ENCODE results near the gene RETREG2. TPM values are rescaled to one million over a fixed set of nuclear protein-coding genes. Genes with fewer than 3 reads are reported as not detected.

RETREG2 gene
- total and polyA plus RNA-seq, 4 donors, result 21.7 to 42.8 (median 37.7) TPM

DNA sequence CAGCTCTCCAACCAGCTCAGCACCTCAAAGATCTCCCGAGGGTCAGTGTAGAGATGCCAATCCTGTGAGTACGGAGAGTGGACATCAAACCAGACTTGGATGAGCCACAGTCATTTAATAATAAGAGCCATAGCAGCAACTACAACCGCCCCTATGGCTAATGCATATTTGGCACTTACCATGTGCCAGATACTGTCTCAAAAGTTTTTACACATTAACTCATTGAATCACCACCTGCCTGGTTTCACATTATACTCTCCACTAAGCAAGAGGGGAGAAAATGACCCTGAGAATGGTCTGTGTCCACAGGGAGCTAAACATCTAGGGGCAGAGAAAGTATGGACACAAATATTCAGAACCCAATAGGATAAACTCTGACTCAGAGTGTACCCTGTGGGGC, 3.9 kb upstream of the RETREG2 start:
- Histone ChIP-seq H3K27me3 (ENCODE audit: control insufficient read depth in 4 of 4, insufficient read depth in 4 of 4, low read length in 3 of 4) (no peaks in the 10 kb centered on the region), H3K9ac (ENCODE audit: low read depth in 1 of 2, low read length in 2 of 2) (no peak overlapping the region), H3K36me3 (ENCODE audit: control insufficient read depth in 4 of 4, insufficient read depth in 3 of 4, low read depth in 1 of 4, low read length in 3 of 4) (peaks cover 0 to 30% (median 24%) of the 10 kb centered on the region in 4 donors), H3K4me1 (ENCODE audit: control insufficient read depth in 4 of 4, insufficient read depth in 4 of 4, low read length in 3 of 4) (peaks cover 4 to 40% (median 28%) of the 10 kb centered on the region in 4 donors), H3K9me3 (ENCODE audit: control insufficient read depth in 4 of 4, low read length in 3 of 4) (no peaks in the 10 kb centered on the region), H3K4me3 (ENCODE audit: low read depth in 1 of 3, low read length in 3 of 3) (no peak overlapping the region), H3K27ac (ENCODE audit: low read depth in 1 of 2, low read length in 2 of 2) (no peak overlapping the region)
- TF ChIP-seq HNF4G (IDR thresholded peaks at IDR 0.05) (no peak), EGR1 (IDR thresholded peaks at IDR 0.05; ENCODE audit: low read depth in 2 of 2) (no peak), SP1 (IDR thresholded peaks at IDR 0.05) (no peak), HNF4A (conservative IDR thresholded peaks at IDR 0.05) (no peak), RXRA (IDR thresholded peaks at IDR 0.05) (no peak), FOXA1 (IDR thresholded peaks at IDR 0.05) (no peak)
- 92% methylated on average over 3 of the region's 3 CpGs for WGBS
- no peak for DNase-seq (ENCODE audit: low spot score)

DNA sequence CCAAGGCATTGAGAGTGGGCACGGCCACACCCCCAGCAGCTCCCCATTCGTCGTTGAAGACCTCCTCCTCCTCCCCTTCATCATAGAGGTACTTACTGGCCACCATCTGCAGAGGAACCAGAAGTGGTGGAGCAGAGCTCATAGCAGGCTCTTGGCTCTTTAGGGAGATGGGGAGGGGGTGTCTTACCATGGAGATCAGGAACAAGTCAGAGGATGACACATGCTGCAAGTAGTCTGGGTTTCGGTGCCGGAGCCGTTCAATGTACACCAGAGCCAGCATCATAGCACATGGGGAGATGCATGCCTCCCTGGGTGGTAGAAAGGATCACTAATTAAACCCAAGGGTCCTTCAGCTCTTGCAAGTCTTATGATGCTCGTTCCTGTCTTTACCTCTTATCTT, 3.3 kb upstream of the RETREG2 start:
- Histone ChIP-seq H3K36me3 (ENCODE audit: control insufficient read depth in 4 of 4, insufficient read depth in 3 of 4, low read depth in 1 of 4, low read length in 3 of 4) (peaks cover 0 to 32% (median 25%) of the 10 kb centered on the region in 4 donors), H3K9me3 (ENCODE audit: control insufficient read depth in 4 of 4, low read length in 3 of 4) (no peaks in the 10 kb centered on the region), H3K4me1 (ENCODE audit: control insufficient read depth in 4 of 4, insufficient read depth in 4 of 4, low read length in 3 of 4) (peaks cover under 1 to 41% (median 32%) of the 10 kb centered on the region in 4 donors), H3K4me3 (ENCODE audit: low read depth in 1 of 3, low read length in 3 of 3) (no peak overlapping the region), H3K27ac (ENCODE audit: low read depth in 1 of 2, low read length in 2 of 2) (no peak overlapping the region), H3K9ac (ENCODE audit: low read depth in 1 of 2, low read length in 2 of 2) (no peak overlapping the region), H3K27me3 (ENCODE audit: control insufficient read depth in 4 of 4, insufficient read depth in 4 of 4, low read length in 3 of 4) (no peaks in the 10 kb centered on the region)
- TF ChIP-seq HNF4A (conservative IDR thresholded peaks at IDR 0.05), result no peak
- no peak for TF ChIP-seq SP1 (IDR thresholded peaks at IDR 0.05)
- TF ChIP-seq, protein P1, sequence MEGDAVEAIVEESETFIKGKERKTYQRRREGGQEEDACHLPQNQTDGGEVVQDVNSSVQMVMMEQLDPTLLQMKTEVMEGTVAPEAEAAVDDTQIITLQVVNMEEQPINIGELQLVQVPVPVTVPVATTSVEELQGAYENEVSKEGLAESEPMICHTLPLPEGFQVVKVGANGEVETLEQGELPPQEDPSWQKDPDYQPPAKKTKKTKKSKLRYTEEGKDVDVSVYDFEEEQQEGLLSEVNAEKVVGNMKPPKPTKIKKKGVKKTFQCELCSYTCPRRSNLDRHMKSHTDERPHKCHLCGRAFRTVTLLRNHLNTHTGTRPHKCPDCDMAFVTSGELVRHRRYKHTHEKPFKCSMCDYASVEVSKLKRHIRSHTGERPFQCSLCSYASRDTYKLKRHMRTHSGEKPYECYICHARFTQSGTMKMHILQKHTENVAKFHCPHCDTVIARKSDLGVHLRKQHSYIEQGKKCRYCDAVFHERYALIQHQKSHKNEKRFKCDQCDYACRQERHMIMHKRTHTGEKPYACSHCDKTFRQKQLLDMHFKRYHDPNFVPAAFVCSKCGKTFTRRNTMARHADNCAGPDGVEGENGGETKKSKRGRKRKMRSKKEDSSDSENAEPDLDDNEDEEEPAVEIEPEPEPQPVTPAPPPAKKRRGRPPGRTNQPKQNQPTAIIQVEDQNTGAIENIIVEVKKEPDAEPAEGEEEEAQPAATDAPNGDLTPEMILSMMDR (IDR thresholded peaks at IDR 0.05; ENCODE audit: low read depth, low read length, missing input control), result no peak
- TF ChIP-seq RXRA (IDR thresholded peaks at IDR 0.05), result no peak
- no peak for TF ChIP-seq RAD21 (IDR thresholded peaks at IDR 0.05)
- TF ChIP-seq, protein P2, sequence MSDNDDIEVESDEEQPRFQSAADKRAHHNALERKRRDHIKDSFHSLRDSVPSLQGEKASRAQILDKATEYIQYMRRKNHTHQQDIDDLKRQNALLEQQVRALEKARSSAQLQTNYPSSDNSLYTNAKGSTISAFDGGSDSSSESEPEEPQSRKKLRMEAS (IDR thresholded peaks at IDR 0.05), result no peak
- no peak for TF ChIP-seq JUND (IDR thresholded peaks at IDR 0.05)
- TF ChIP-seq, protein P3, sequence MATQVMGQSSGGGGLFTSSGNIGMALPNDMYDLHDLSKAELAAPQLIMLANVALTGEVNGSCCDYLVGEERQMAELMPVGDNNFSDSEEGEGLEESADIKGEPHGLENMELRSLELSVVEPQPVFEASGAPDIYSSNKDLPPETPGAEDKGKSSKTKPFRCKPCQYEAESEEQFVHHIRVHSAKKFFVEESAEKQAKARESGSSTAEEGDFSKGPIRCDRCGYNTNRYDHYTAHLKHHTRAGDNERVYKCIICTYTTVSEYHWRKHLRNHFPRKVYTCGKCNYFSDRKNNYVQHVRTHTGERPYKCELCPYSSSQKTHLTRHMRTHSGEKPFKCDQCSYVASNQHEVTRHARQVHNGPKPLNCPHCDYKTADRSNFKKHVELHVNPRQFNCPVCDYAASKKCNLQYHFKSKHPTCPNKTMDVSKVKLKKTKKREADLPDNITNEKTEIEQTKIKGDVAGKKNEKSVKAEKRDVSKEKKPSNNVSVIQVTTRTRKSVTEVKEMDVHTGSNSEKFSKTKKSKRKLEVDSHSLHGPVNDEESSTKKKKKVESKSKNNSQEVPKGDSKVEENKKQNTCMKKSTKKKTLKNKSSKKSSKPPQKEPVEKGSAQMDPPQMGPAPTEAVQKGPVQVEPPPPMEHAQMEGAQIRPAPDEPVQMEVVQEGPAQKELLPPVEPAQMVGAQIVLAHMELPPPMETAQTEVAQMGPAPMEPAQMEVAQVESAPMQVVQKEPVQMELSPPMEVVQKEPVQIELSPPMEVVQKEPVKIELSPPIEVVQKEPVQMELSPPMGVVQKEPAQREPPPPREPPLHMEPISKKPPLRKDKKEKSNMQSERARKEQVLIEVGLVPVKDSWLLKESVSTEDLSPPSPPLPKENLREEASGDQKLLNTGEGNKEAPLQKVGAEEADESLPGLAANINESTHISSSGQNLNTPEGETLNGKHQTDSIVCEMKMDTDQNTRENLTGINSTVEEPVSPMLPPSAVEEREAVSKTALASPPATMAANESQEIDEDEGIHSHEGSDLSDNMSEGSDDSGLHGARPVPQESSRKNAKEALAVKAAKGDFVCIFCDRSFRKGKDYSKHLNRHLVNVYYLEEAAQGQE (IDR thresholded peaks at IDR 0.05), result no peak
- TF ChIP-seq, protein P4, sequence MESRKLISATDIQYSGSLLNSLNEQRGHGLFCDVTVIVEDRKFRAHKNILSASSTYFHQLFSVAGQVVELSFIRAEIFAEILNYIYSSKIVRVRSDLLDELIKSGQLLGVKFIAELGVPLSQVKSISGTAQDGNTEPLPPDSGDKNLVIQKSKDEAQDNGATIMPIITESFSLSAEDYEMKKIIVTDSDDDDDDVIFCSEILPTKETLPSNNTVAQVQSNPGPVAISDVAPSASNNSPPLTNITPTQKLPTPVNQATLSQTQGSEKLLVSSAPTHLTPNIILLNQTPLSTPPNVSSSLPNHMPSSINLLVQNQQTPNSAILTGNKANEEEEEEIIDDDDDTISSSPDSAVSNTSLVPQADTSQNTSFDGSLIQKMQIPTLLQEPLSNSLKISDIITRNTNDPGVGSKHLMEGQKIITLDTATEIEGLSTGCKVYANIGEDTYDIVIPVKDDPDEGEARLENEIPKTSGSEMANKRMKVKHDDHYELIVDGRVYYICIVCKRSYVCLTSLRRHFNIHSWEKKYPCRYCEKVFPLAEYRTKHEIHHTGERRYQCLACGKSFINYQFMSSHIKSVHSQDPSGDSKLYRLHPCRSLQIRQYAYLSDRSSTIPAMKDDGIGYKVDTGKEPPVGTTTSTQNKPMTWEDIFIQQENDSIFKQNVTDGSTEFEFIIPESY (IDR thresholded peaks at IDR 0.05), result no peak
- TF ChIP-seq HNF4G (IDR thresholded peaks at IDR 0.05), result no peak
- TF ChIP-seq GABPA (IDR thresholded peaks at IDR 0.05 in 1 of 2, conservative IDR thresholded peaks at IDR 0.05 in 1 of 2), result no peak
- no peak for TF ChIP-seq EGR1 (IDR thresholded peaks at IDR 0.05; ENCODE audit: low read depth in 2 of 2)
- TF ChIP-seq, protein P5, sequence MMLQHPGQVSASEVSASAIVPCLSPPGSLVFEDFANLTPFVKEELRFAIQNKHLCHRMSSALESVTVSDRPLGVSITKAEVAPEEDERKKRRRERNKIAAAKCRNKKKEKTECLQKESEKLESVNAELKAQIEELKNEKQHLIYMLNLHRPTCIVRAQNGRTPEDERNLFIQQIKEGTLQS (IDR thresholded peaks at IDR 0.05), result no peak
- TF ChIP-seq NR2F2 (IDR thresholded peaks at IDR 0.05), result no peak
- TF ChIP-seq FOXA1 (IDR thresholded peaks at IDR 0.05), result no peak
- no peak for TF ChIP-seq TAF1 (conservative IDR thresholded peaks at IDR 0.05)
- TF ChIP-seq FOXA2 (IDR thresholded peaks at IDR 0.05), result no peak
- WGBS, result 88% methylated on average over 7 of the region's 7 CpGs
- no peak for DNase-seq (ENCODE audit: low spot score)
